HCT116 (cell line): Measurements from ENCODE around the gene DENND1A. TPM values are rescaled to one million over a fixed set of nuclear protein-coding genes. Genes with fewer than 3 reads are reported as not detected.

Experiments used
- ATAC-seq: fragments of 200-7000 bp; cut with Tn5 transposase; 2 replicates; pipeline ENCODE4 v1.9.1; 2020; ENCODE audit warnings: mild to moderate bottlenecking, moderate library complexity
- BruUV-seq: library from RNA; stranded (reverse); fragments of 400-500 nt; replicated peaks from 2 replicates; lab custom pipeline; 2021; lab: Mats Ljungman, UMichigan
- CTCF ChIA-PET: fragments of 300-600 bp; sonication (Branson Sonifier 250); formaldehyde crosslinking; loops from one replicate; lab custom pipeline; 2021; ENCODE audit warnings: antibody characterized with exemption; lab: Charles Lee
- POLR2A ChIA-PET: fragments of 300-600, 350-600 bp; sonication (Branson Sonifier 250); formaldehyde crosslinking; loops from one replicate; lab custom pipeline; 2021; ENCODE audit warnings: antibody characterized with exemption; lab: Charles Lee
- RAD21 ChIA-PET, 2 experiments: fragments of 300-600 bp; sonication (Branson Sonifier 250); formaldehyde crosslinking; loops; one replicate each; lab custom pipeline; 2023; ENCODE audit warnings: low total read pairs in 2 of 2; ENCODE audit not compliant: uncharacterized antibody in 2 of 2, unreplicated experiment in 2 of 2, low non-redundant PET in 1 of 2; lab: Charles Lee
- DNase-seq: peaks from one replicate; pipeline ENCODE4 v3.0.0-alpha.2; 2010; ENCODE audit warnings: low read depth, low spot score
- H2AFZ ChIP-seq: fragments of 200-600 bp; shearing (Covaris generic), sonication (generic); 2 replicates; pipeline ENCODE4 v1.6.1; 2017; ENCODE audit warnings: low read depth, mixed run types, mixed read lengths, antibody characterized with exemption, low read length; ENCODE audit not compliant: poor library complexity, severe bottlenecking
- H3K27ac ChIP-seq: 2 replicates; pipeline ENCODE4 v1.5.1; 2012; ENCODE audit warnings: low read depth, low read length
- H3K27me3 ChIP-seq: fragments of 200-600 bp; sonication (generic); 2 replicates; pipeline ENCODE4 v1.6.1; 2016; ENCODE audit warnings: mixed run types, low read length, mixed read lengths; ENCODE audit not compliant: insufficient read depth
- H3K36me3 ChIP-seq, 2 experiments: fragments of 200-500 bp in 1 of 2; fragments of 200-600 bp in 1 of 2; sonication (Bioruptor generic) in 1 of 2; sonication (generic) in 1 of 2; 2 replicates each; pipeline versions ENCODE4 v1.5.1 to v1.6.1; 2014 to 2016; ENCODE audit warnings: low read length in 2 of 2, inconsistent platforms in 1 of 2, mixed read lengths in 1 of 2, mixed run types in 1 of 2; ENCODE audit not compliant: insufficient read depth in 2 of 2, control insufficient read depth in 1 of 2
- H3K4me1 ChIP-seq, 2 experiments: fragments of 200-600 bp in 1 of 2; sonication (generic) in 1 of 2; 2 replicates each; pipeline versions ENCODE4 v1.5.1 to v1.6.1; 2012 to 2017; ENCODE audit warnings: low read length in 2 of 2, inconsistent platforms in 1 of 2, mild to moderate bottlenecking in 1 of 2, mixed read lengths in 1 of 2, mixed run types in 1 of 2, moderate library complexity in 1 of 2; ENCODE audit not compliant: insufficient read depth in 2 of 2, control insufficient read depth in 1 of 2
- H3K4me2 ChIP-seq: fragments of 200-600 bp; sonication (generic); 2 replicates; pipeline ENCODE4 v1.6.1; 2017; ENCODE audit warnings: mixed run types, low read length, mixed read lengths
- H3K4me3 ChIP-seq, 2 experiments: fragments of 200-600 bp in 1 of 2; sonication (generic) in 1 of 2; replicated peaks in 1 of 2; 2 replicates each; pipeline ENCODE4 v1.5.1; 2011 to 2016; ENCODE audit warnings: low read length in 2 of 2, control low read depth in 1 of 2, low read depth in 1 of 2, mild to moderate bottlenecking in 1 of 2, mixed read lengths in 1 of 2, mixed run types in 1 of 2
- H3K79me2 ChIP-seq: fragments of 200-600 bp; sonication (generic); 2 replicates; pipeline ENCODE4 v1.6.1; 2017; ENCODE audit warnings: mild to moderate bottlenecking, mixed run types, low read length, moderate library complexity, mixed read lengths; ENCODE audit not compliant: insufficient read depth
- H3K9ac ChIP-seq: fragments of 200-600 bp; sonication (generic); 2 replicates; pipeline ENCODE4 v1.6.1; 2016; ENCODE audit warnings: low read length, mixed read lengths
- H3K9me2 ChIP-seq: fragments of 200-600 bp; sonication (generic), shearing (Covaris generic); 2 replicates; pipeline ENCODE4 v1.6.1; 2017; ENCODE audit warnings: mixed run types, mild to moderate bottlenecking, moderate library complexity; ENCODE audit not compliant: insufficient read depth
- H3K9me3 ChIP-seq, 2 experiments: fragments of 200-500 bp in 1 of 2; fragments of 200-600 bp in 1 of 2; sonication (Bioruptor generic) in 1 of 2; sonication (generic) in 1 of 2; 2 replicates each; pipeline ENCODE4 v1.6.1; 2014 to 2017; ENCODE audit warnings: low read length in 2 of 2, mixed read lengths in 2 of 2, inconsistent platforms in 1 of 2, low read depth in 1 of 2, mild to moderate bottlenecking in 1 of 2, mixed run types in 1 of 2, moderate library complexity in 1 of 2; ENCODE audit not compliant: control insufficient read depth in 1 of 2, insufficient read depth in 1 of 2
- H4K20me1 ChIP-seq: fragments of 200-600 bp; sonication (generic), shearing (Covaris generic); 2 replicates; pipeline ENCODE4 v1.6.1; 2017; ENCODE audit warnings: mixed run types, mild to moderate bottlenecking, moderate library complexity; ENCODE audit not compliant: insufficient read depth
- ATF3 ChIP-seq: IDR thresholded peaks from 2 replicates; pipeline ENCODE4 v1.6.1; 2012
- CTCF ChIP-seq, 3 experiments: fragments of 200-600 bp in 1 of 3; sonication (generic) in 1 of 3; IDR thresholded peaks in 2 of 3; conservative IDR thresholded peaks in 1 of 3; 2 replicates each; pipeline ENCODE4 v1.5.1; 2012 to 2017; ENCODE audit warnings: low read depth in 2 of 3, low read length in 2 of 3, antibody characterized with exemption in 1 of 3, borderline replicate concordance in 1 of 3, control low read depth in 1 of 3, mild to moderate bottlenecking in 1 of 3, mixed read lengths in 1 of 3, mixed run types in 1 of 3, moderate library complexity in 1 of 3; ENCODE audit not compliant: insufficient read depth in 1 of 3
- ELF1 ChIP-seq: IDR thresholded peaks from 2 replicates; pipeline ENCODE4 v1.6.1; 2012; ENCODE audit warnings: low read depth, borderline replicate concordance
- MAX ChIP-seq: IDR thresholded peaks from 2 replicates; pipeline ENCODE4 v1.6.1; 2012
- SRF ChIP-seq: IDR thresholded peaks from 2 replicates; pipeline ENCODE4 v1.6.1; 2012; ENCODE audit warnings: low read depth
- ZFX ChIP-seq: fragments of 450-650 bp; IDR thresholded peaks from 2 replicates; pipeline ENCODE4 v1.6.1; 2017
- intact Hi-C: fragments of 100-400 bp; cut with micrococcal nuclease; formaldehyde crosslinking; loops from 2 replicates; pipeline ENCODE4 v1.10.0; 2022
- total RNA-seq: library from RNA; stranded (reverse); gene quantifications from one replicate; pipeline ENCODE4 v1.2.1, GENCODE V29; 2021; ENCODE audit not compliant: unreplicated experiment

Gene DENND1A
- total RNA-seq, 1 experiment from 2014 or later, result 33.0 TPM

GRCh38 chr9:123835821-123836220 is 94.1 kb downstream of the DENND1A start:
- RAD21 ChIA-PET, result no interaction called here

More at GRCh38 chr9:123835821-123836220, 94.1 kb downstream of the DENND1A start:
- no peak overlapping the region for H3K27ac ChIP-seq
- no peak for DNase-seq
- H2AFZ ChIP-seq, result no peak overlapping the region
- no peak for ATAC-seq
- H3K9me3 ChIP-seq, result no peaks in the 10 kb centered on the region
- H3K36me3 ChIP-seq, result no peaks in the 10 kb centered on the region
- H3K4me3 ChIP-seq, result no peak overlapping the region
- BruUV-seq, result no TSS peak
- intact Hi-C loops, result no loop called here
- H4K20me1 ChIP-seq, result no peaks in the 10 kb centered on the region
- H3K9ac ChIP-seq, result no peak overlapping the region
- no peak overlapping the region for H3K4me2 ChIP-seq
- no peak for TF ChIP-seq SRF
- TF ChIP-seq ATF3, result no peak
- no peak for TF ChIP-seq ELF1
- TF ChIP-seq CTCF (IDR thresholded peaks at IDR 0.05 in 2 of 3, conservative IDR thresholded peaks at IDR 0.05 in 1 of 3; ENCODE audit: borderline replicate concordance in 1 of 3, insufficient read depth in 1 of 3, low read depth in 2 of 3, low read length in 2 of 3), result no peak
- no peak for TF ChIP-seq ZFX
- TF ChIP-seq MAX, result no peak
- no peaks in the 10 kb centered on the region for H3K4me1 ChIP-seq
- H3K79me2 ChIP-seq, result no peaks in the 10 kb centered on the region; the same call in 1 of the 2 replicates
- CTCF ChIA-PET, result no interaction called here
- POLR2A ChIA-PET, result no interaction called here
- no peaks in the 10 kb centered on the region for H3K27me3 ChIP-seq
- no peaks in the 10 kb centered on the region for H3K9me2 ChIP-seq
